ENCODE results near the gene KRTAP10-2.

Gene KRTAP10-2

DNA sequence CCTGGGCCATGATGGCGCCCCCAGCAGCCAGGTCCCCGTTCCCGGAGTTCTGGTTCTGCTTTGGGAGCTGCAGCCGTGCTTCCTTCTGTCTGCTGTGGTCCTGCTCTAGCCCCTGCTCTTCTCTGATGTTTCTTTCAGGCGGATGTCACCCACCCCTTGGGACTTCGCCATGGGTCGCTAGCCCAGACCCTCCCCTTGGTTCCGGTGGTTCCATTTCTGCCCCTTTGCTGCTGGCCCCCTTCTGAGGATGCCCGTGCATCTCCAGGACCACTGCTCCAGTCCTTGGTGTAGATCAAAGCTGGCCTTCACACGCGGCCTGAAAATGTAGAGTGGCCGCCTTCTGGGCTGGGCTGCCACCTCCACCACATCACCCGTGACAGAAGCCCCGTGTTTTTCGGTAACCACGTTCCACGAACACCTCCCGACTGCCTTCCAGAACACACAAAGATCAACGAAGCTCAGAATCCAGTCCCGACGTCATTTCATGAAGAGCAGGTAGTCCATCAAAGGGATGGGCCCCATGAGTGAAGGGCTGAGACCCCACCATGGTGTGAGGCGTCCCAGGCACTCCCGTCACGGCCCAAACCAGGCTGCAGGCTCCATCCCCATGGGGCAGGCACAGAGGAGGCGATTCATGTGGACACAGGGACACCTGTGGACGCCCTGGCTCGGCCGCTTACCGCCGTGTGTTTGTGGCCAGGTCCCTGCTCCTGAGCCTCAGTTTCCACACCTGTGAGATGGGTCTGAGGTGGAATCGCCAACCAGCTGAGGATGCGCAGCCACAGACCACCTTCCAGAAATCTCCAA, 35.7 kb downstream of the KRTAP10-2 start:
- DNase-seq = no peak

- DNase-seq = no peak
Observed at GRCh38 chr21:44514746-44515358, 36.5 kb downstream of the KRTAP10-2 start.

DNA sequence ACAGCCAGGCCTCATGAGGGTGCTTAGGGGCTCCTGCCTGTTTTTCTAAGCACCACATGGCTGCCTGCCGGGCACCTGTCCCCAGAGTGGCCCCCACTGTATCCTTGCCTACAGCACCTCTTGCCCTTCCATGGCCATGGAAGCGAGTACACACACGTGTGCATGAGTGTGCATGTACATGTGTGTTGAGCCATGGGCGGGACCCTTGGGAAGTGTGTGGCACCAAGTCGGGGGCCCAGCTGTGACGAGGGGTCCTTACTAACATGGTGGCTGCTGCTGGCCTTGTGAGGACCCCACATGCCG, 37.1 kb downstream of the KRTAP10-2 start:
- no peak for DNase-seq

- no peak for DNase-seq
Observed at GRCh38 chr21:44513389-44514217, 37.7 kb downstream of the KRTAP10-2 start.

- no peak for DNase-seq
Observed at GRCh38 chr21:44512496-44513388, 38.6 kb downstream of the KRTAP10-2 start.

- no peak for DNase-seq
Observed at GRCh38 chr21:44511938-44512275, 39.4 kb downstream of the KRTAP10-2 start.

DNA sequence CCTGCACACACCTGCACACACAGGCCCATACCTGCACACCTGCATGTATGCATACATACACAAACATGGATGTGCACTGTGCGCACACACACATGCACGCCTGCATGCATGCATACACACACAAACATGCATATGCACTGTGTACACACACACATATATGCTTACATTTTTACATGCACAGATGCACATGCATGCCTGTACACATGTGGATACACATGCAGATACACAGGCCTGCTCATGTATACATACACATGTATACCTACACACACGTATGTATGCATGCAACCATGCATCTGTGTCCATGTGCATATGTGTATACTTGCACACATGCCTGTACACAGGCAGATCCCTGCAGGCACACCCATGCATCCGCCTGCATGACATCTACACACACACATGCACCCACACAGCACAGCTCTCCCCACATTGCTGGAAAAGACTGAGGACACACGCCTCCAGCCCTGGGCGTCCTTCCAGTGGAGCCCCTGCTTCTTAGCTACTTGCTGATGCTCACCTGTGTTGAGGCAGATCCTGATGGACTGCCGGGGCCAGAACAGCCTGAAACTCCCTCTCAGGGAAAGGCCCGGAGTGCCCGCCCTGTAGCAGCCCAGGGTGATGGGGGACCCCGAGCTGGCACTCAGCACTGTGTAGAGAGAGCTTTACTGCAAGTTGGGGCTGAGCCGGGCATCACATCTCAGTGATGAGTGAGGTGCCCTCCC, 39.9 kb downstream of the KRTAP10-2 start:
- peak in 4 of 58 donors; percentile 4 to 34 (median 15) for DNase-seq

- peak in 6 of 58 donors; percentile 0 to 34 (median 9) for DNase-seq
Observed at GRCh38 chr21:44510508-44511218, 40.6 kb downstream of the KRTAP10-2 start.

GRCh38 chr21:44510109-44510507, 41.2 kb downstream of the KRTAP10-2 start:
- DNase-seq = no peak

DNA sequence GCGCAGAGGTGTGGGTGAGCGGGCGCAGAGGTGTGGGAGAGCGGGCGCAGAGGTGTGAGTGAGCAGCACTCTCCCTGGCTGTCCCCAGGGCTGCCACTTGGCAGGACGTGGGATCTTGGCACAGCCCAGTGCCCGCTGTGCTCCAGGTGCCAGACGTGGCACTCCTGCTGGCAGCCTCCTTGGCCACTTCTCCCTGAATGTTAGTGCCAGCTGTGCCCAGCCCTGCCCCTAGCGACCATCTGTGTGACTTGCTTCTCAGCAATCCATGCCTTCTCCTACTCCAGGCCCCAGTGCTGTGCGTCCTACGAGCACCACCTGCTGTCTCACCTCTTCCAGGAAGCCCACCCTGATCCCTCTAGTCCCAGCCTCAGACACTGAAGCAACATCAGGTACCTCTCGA, 41.8 kb downstream of the KRTAP10-2 start:
- DNase-seq = peak in 7 of 58 donors; percentile 11 to 44 (median 20)

DNA sequence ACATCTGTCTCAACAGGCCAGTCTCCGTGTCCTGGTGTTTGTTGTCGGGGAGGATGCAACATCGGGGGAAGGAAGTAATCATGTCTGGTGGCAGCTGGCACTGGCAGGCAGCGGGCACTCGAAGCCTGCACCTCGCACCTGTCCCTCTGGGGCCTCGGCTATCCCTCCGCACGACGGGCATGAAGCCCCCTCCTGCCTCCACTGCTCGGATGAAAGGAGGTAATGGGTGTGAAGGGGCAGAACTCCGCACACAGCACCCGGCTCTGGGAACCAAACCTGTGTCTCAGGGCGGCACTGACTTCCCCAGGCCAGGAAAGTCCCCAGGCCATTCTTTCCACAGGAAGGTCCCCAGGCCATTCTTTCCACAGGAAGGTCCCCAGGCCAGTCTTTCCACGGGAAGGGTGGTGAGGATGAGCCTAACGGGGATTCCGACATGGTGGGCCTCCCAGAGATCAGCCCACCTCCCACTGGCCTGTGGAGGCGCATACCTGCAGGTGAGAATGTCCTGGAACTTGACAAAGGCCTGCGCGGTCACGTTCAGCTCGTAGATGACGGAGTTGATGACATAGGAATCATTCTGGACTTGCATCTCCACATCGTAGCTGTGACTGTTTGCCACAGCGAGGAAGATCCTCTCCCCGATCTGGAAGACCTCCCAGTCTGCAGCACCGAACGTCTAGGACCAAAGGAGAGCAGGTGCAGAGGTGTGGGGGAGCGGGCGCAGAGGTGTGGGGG, 42.4 kb downstream of the KRTAP10-2 start:
- DNase-seq = no peak

GRCh38 chr21:44508426-44508710, 42.9 kb downstream of the KRTAP10-2 start:
- no peak for DNase-seq

DNA sequence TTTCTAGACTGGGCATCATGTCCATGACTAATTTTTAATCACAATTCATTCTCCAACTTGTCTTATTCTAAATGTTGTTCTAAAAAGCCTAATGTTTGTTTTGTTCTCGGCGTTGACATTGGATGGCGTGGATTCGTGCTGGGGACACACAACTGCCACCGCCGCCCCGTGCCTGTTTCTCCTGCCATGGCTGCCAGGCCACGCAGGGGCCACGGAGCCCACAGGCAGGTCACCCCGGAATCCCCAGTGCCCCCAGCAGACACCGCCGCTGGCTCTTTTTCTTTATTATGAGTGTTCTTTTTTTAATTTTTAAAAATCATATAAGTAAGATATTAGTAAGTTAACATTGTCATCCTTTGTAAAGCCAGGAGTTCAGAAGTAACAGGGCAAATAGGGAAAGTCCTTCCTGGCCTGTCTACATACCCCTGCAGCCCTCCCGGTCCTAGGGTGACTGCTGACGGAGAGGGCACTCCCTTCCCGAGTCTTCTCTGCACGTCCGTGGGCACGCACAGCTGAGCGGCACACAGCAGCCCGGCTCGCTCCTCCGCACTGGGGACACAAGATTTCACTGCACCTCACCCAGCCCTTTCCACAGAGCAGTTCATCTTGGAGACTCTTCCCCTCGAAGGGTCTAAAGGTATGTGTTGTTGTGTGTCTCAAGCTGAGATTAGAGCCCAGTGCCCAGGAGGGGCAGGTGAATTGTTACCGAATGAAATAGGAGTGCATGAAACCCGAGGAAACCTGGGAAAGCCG, 43.5 kb downstream of the KRTAP10-2 start:
- DNase-seq = no peak

DNA sequence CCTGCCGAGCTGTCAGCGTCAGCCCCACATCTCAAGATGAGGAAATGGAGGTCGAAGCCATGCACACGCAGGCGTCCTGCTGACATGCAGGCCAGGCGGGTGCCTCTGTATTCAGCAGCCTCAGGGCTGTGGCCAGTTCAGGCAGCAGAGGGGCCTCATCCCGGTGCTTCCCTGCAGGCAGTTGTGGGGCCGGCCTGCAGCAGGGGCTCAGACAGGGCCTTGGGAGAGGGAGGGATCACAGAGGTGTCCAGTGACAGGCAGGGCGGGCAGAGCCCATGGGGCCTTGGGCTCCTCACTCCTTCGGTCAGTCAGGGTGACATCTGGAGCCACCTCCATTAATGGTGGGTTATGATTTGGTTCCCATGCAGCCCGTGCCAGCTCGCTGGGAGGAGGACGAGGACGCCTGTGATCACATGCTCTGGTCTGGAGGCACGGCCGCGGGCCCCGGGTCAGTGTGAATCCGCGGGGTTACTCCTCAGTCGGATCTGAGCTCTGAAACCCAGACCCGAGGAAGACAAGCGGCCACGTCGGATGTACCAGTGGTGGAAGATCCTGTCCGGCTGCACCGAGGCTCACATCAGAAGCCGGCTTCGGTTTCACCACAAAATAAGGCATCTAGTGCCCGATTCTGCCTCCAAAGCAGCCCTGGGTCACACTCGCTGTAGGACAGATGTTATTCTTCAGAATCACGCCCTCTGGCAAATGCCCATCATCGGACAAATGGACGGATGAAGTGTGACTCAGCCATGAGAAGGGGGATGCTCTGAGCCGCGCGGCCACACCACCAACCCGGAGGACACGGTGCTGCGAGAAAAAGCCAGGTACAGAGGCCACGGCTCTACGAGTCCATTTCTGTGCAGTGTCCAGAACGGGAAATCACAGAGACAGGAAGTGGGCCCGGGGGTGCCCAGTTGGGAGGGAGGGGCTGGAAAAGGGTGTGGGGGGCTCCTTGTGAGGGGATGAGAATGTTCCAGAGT, 44.7 kb downstream of the KRTAP10-2 start:
- no peak for DNase-seq

DNA sequence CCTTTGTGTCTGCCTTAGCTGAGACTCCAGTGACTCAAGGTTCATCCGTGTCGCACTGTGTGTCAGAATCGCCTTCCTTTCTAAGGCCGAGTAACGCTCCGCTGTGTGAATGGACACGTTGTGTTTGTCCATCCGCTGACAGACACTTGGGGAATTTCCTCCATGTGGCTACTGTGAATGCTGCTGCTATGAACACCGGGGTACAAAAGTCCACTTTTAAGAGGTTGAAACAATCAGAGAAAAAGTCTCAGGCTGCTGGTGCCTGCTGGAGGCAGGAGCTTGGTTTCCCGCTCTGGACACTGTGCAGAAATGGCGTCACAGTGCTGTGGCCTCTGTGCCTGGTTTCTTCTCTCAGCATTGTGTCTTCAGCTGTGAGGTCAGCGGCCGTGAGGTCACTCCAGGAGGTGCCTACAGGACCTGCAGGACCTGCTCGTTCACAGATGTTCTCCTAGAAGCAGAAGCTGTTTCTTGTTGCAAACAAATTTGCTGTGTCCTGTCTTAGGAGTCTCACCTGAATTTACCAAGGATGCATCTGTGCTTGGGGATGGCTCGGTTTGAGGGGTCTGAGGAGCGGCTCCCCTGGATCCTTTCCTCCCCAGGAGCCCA, 45.5 kb downstream of the KRTAP10-2 start:
- no peak for DNase-seq

- DNase-seq = no peak
Observed at GRCh38 chr21:44503901-44504399, 47.4 kb downstream of the KRTAP10-2 start.

All from anterior cingulate cortex (tissue), 58 donors.